Epithelial cell of proximal tubule (primary cell): ENCODE measurements around the gene DAGLA. TPM values are rescaled to one million over a fixed set of nuclear protein-coding genes. Genes with fewer than 3 reads are reported as not detected.

Source experiments
- DNase-seq: peaks from one replicate; pipeline ENCODE4 v3.0.0-alpha.2; 2011; ENCODE audit warnings: low read depth
- H3K4me3 ChIP-seq: 2 replicates; pipeline ENCODE4 v1.5.1; 2011; ENCODE audit warnings: low read depth, mild to moderate bottlenecking, low read length
- total RNA-seq: library from RNA; depleted of rRNA; stranded (reverse); fragments of >200 nt; gene quantifications from 2 replicates; pipeline ENCODE4 v1.2.3, GENCODE V29; 2015
- TF ChIP-seq, protein P1 (sequence below): conservative IDR thresholded peaks from 2 replicates; pipeline ENCODE4 v1.5.1; 2012; ENCODE audit warnings: low read depth, mild to moderate bottlenecking, low read length

Gene DAGLA
- total RNA-seq, 1 donor from 2014 or later, result 4.5 TPM

GRCh38 chr11:61685617-61685967, 5.4 kb downstream of the DAGLA start:
- TF ChIP-seq, protein P1, sequence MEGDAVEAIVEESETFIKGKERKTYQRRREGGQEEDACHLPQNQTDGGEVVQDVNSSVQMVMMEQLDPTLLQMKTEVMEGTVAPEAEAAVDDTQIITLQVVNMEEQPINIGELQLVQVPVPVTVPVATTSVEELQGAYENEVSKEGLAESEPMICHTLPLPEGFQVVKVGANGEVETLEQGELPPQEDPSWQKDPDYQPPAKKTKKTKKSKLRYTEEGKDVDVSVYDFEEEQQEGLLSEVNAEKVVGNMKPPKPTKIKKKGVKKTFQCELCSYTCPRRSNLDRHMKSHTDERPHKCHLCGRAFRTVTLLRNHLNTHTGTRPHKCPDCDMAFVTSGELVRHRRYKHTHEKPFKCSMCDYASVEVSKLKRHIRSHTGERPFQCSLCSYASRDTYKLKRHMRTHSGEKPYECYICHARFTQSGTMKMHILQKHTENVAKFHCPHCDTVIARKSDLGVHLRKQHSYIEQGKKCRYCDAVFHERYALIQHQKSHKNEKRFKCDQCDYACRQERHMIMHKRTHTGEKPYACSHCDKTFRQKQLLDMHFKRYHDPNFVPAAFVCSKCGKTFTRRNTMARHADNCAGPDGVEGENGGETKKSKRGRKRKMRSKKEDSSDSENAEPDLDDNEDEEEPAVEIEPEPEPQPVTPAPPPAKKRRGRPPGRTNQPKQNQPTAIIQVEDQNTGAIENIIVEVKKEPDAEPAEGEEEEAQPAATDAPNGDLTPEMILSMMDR, result no peak
- no peak for DNase-seq
- no peak overlapping the region for H3K4me3 ChIP-seq

- DNase-seq, result no peak
Observed at GRCh38 chr11:61686066-61686465, 5.9 kb downstream of the DAGLA start.

DNA sequence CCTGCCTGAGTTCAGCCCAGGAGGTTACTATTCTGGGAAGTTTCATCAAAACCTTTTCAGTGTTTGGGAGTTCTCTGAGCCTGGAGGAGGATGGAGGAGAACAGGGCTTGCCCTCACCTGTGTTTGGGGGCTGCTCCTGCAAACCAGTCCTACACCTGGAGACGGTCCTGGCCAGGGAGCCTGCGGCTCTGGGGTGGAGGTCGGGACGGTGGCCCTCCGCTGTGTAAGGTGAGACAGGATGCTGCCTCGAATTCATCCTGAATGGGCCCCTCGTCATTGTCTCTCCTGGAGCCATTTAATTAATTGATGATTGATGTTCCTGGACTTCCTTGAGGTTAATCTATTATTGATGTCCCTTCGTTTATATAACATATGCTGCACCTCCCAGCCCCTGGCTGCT, 6.3 kb downstream of the DAGLA start:
- TF ChIP-seq, protein P1, result no peak
- DNase-seq, result no peak
- H3K4me3 ChIP-seq, result no peak overlapping the region

More at GRCh38 chr11:61686066-61686465, 5.9 kb downstream of the DAGLA start:
- TF ChIP-seq, protein P1, result no peak
- H3K4me3 ChIP-seq, result no peak overlapping the region

GRCh38 chr11:61687420-61687819, 7.2 kb downstream of the DAGLA start:
- TF ChIP-seq, protein P1, result no peak
- no peak for DNase-seq
- no peak overlapping the region for H3K4me3 ChIP-seq

GRCh38 chr11:61688365-61689163, 8.4 kb downstream of the DAGLA start:
- no peak for DNase-seq
- TF ChIP-seq, protein P1, result no peak
- H3K4me3 ChIP-seq, result no peak overlapping the region

GRCh38 chr11:61689164-61689496, 8.9 kb downstream of the DAGLA start:
- DNase-seq, result no peak
- TF ChIP-seq, protein P1, result no peak
- no peak overlapping the region for H3K4me3 ChIP-seq

- no peak for DNase-seq
- no peak overlapping the region for H3K4me3 ChIP-seq
- TF ChIP-seq, protein P1, result no peak
Observed at GRCh38 chr11:61690706-61691379, 10.7 kb downstream of the DAGLA start.
